Measurements from ENCODE around the gene SLC45A2. TPM values are rescaled to one million over a fixed set of nuclear protein-coding genes. Genes with fewer than 3 reads are reported as not detected.

The SLC45A2 gene
- total and polyA plus RNA-seq, 9 of the 15 experiments (the other 6 are each of a cell fraction or from before 2014, with no cell fraction given), result 0.03 to 0.29 (median 0.14) TPM; not detected in 4

DNA sequence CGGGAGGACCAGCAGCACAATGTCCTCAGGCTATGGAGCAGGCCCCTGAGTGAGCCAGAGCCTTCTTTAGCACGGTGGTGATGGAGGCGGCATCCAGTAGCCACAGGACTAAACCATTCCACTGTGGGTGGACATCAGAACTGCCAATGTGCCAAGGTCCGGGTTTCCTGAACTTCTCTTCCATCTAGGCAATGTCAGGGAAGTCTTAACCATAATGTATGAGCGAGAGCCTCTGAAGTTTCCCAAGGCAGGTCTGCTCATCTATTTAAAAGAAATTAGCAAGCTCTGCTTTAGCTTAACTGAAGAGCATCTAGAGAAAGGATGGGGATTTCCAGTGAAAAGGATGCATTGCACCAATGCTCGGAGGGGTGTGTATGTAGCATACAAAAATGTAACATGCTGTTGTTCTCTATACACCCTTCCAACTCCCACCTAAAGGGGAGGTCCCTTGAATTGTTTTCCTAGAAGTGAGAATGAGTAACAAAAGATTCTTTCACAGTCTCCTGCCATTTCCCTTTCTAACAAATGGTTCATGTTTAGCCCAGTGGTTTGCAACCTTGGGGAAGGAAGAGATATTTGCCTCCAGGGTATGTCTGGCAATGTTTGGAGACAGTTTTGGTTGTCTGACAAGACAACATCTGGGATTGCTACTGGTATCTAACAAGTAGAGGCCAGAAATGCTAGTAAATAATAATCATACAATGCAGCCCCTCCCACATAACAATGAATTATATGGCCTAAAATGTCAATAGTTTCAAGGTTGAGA is 54.4 kb downstream of the SLC45A2 start (continued):
- TF ChIP-seq, protein P1, sequence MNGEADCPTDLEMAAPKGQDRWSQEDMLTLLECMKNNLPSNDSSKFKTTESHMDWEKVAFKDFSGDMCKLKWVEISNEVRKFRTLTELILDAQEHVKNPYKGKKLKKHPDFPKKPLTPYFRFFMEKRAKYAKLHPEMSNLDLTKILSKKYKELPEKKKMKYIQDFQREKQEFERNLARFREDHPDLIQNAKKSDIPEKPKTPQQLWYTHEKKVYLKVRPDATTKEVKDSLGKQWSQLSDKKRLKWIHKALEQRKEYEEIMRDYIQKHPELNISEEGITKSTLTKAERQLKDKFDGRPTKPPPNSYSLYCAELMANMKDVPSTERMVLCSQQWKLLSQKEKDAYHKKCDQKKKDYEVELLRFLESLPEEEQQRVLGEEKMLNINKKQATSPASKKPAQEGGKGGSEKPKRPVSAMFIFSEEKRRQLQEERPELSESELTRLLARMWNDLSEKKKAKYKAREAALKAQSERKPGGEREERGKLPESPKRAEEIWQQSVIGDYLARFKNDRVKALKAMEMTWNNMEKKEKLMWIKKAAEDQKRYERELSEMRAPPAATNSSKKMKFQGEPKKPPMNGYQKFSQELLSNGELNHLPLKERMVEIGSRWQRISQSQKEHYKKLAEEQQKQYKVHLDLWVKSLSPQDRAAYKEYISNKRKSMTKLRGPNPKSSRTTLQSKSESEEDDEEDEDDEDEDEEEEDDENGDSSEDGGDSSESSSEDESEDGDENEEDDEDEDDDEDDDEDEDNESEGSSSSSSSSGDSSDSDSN (IDR thresholded peaks at IDR 0.05; ENCODE audit: borderline replicate concordance in 1 of 2, low read depth in 2 of 2, low read length in 2 of 2), result no peak

DNA sequence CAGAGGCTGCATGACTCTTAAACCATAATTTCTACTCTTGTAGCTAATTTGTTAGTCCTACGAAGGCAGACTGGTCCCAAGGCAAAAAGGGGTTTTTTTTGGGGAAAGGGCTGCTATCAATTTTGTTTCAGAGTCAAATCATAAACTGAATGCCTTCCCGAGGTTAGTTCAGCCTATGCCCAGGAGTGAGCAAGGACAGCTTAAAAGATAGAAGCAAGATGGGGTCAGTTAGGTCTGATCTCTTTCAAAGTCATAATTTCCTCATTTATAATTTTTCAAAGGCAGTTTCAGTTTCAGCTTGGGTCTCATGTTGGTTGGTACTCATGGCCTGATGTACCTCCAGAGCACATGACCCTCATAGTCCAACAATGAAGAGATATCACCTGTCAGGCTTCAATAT is 56.2 kb downstream of the SLC45A2 start:
- Histone ChIP-seq H4K20me1 (replicated peaks; ENCODE audit: control insufficient read depth, insufficient read depth, low read length) (no peaks in the 10 kb centered on the region), H3K4me1 (replicated peaks in 1 of 2; ENCODE audit: control insufficient read depth in 2 of 2, insufficient read depth in 2 of 2, low read length in 2 of 2) (no peaks in the 10 kb centered on the region), H3K4me2 (ENCODE audit: insufficient read depth, low read length) (no peak overlapping the region), H3K9me3 (replicated peaks; ENCODE audit: control insufficient read depth, insufficient read depth, low read depth, low read length) (no peaks in the 10 kb centered on the region), H3K4me3 (no peak overlapping the region), H3K27ac (ENCODE audit: extremely low read depth, low read depth, low read length) (no peak overlapping the region), H3K9me1 (ENCODE audit: control insufficient read depth, insufficient read depth, low read length) (no peaks in the 10 kb centered on the region), H3K36me3 (ENCODE audit: control insufficient read depth, insufficient read depth, low read length) (no peaks in the 10 kb centered on the region), H3K9ac (ENCODE audit: insufficient read depth in 1 of 2, low read depth in 2 of 2, low read length in 2 of 2) (no peak overlapping the region), H2AFZ (ENCODE audit: low read depth, low read length) (no peak overlapping the region), H3K79me2 (ENCODE audit: control insufficient read depth, insufficient read depth, low read length) (no peaks in the 10 kb centered on the region), H3K27me3 (ENCODE audit: control insufficient read depth in 2 of 2, insufficient read depth in 2 of 2, low read length in 2 of 2) (peaks cover 0 to 4% of the 10 kb centered on the region in 2 experiments; a peak in 1 of 5 replicates)
- CTCF ChIA-PET (ENCODE audit: low intra/inter-chr PET ratio), result no interaction called here
- no TSS peak for BruUV-seq (replicated peaks)
- in situ Hi-C loops (cut with MboI), result no loop called here
- 4% methylated on average over 2 of the region's 2 CpGs for WGBS (ENCODE audit: insufficient coverage, low coverage, missing lambda C conversion rate)
- no peak for DNase-seq (ENCODE audit: extremely low read depth in 1 of 4, low spot score in 3 of 4)
- FAIRE-seq, result no peak
- no peak for TF ChIP-seq SLC30A9 (CRISPR knock-in tag; IDR thresholded peaks at IDR 0.05)
- TF ChIP-seq RAD51 (IDR thresholded peaks at IDR 0.05; ENCODE audit: borderline replicate concordance, low read depth), result no peak
- TF ChIP-seq, protein P1 (IDR thresholded peaks at IDR 0.05; ENCODE audit: borderline replicate concordance in 1 of 2, low read depth in 2 of 2, low read length in 2 of 2), result no peak
- TF ChIP-seq, protein P2, sequence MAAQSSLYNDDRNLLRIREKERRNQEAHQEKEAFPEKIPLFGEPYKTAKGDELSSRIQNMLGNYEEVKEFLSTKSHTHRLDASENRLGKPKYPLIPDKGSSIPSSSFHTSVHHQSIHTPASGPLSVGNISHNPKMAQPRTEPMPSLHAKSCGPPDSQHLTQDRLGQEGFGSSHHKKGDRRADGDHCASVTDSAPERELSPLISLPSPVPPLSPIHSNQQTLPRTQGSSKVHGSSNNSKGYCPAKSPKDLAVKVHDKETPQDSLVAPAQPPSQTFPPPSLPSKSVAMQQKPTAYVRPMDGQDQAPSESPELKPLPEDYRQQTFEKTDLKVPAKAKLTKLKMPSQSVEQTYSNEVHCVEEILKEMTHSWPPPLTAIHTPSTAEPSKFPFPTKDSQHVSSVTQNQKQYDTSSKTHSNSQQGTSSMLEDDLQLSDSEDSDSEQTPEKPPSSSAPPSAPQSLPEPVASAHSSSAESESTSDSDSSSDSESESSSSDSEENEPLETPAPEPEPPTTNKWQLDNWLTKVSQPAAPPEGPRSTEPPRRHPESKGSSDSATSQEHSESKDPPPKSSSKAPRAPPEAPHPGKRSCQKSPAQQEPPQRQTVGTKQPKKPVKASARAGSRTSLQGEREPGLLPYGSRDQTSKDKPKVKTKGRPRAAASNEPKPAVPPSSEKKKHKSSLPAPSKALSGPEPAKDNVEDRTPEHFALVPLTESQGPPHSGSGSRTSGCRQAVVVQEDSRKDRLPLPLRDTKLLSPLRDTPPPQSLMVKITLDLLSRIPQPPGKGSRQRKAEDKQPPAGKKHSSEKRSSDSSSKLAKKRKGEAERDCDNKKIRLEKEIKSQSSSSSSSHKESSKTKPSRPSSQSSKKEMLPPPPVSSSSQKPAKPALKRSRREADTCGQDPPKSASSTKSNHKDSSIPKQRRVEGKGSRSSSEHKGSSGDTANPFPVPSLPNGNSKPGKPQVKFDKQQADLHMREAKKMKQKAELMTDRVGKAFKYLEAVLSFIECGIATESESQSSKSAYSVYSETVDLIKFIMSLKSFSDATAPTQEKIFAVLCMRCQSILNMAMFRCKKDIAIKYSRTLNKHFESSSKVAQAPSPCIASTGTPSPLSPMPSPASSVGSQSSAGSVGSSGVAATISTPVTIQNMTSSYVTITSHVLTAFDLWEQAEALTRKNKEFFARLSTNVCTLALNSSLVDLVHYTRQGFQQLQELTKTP (IDR thresholded peaks at IDR 0.05; ENCODE audit: low read depth in 1 of 2, partially characterized antibody in 2 of 2), result no peak
- TF ChIP-seq BCOR (IDR thresholded peaks at IDR 0.05), result no peak
- POLR2A ChIA-PET, result no interaction called here
- ATAC-seq, result no peak
- intact Hi-C loops (cut with micrococcal nuclease), result no loop called here

Data from K562 (cell line).